IMR-90 (cell line): ENCODE results near the gene TAGLN3. TPM values are rescaled to one million over a fixed set of nuclear protein-coding genes. Genes with fewer than 3 reads are reported as not detected.

Source experiments
- ATAC-seq: fragments of 200-7000 bp; cut with Tn5 transposase; 2 replicates; pipeline ENCODE4 v1.9.1; 2020; ENCODE audit warnings: low read depth, mild to moderate bottlenecking, moderate library complexity
- BruUV-seq: library from RNA; stranded (reverse); fragments of 400-500 nt; replicated peaks from 2 replicates; lab custom pipeline; 2021; lab: Mats Ljungman, UMichigan
- CTCF ChIA-PET: fragments of 300-600 bp; formaldehyde crosslinking; extraction: SDS; loops from one replicate; lab custom pipeline; 2021; ENCODE audit warnings: antibody characterized with exemption; lab: Yijun Ruan, JAX
- POLR2A ChIA-PET: fragments of 300-600 bp; sonication (Branson Sonifier 250); formaldehyde crosslinking; loops from one replicate; lab custom pipeline; 2022; ENCODE audit warnings: antibody characterized with exemption; ENCODE audit not compliant: unreplicated experiment; lab: Charles Lee
- DNase-seq: peaks from one replicate; pipeline ENCODE4 v3.0.0; 2013
- H2AFZ ChIP-seq: replicated peaks from 2 replicates; pipeline ENCODE3; 2013; ENCODE audit warnings: low read length, mild to moderate bottlenecking; ENCODE audit not compliant: poor library complexity
- H2AK5ac ChIP-seq: 2 replicates; pipeline ENCODE4 v1.6.1; 2013; ENCODE audit warnings: low read depth, low read length, inconsistent platforms
- H2AK9ac ChIP-seq: replicated peaks from 2 replicates; pipeline ENCODE3; 2013; ENCODE audit warnings: mild to moderate bottlenecking, low read depth, low read length, moderate library complexity; ENCODE audit not compliant: poor library complexity
- H2BK120ac ChIP-seq: 2 replicates; pipeline ENCODE4 v1.6.1; 2013; ENCODE audit warnings: low read depth, low read length, inconsistent platforms
- H2BK15ac ChIP-seq: 3 replicates; pipeline ENCODE4 v1.6.1; 2013; ENCODE audit warnings: low read depth, low read length, inconsistent platforms
- H2BK20ac ChIP-seq: 2 replicates; pipeline ENCODE4 v1.6.1; 2013; ENCODE audit warnings: low read depth, mild to moderate bottlenecking, inconsistent platforms, low read length, moderate library complexity
- H2BK5ac ChIP-seq: 2 replicates; pipeline ENCODE4 v1.6.1; 2013; ENCODE audit warnings: mild to moderate bottlenecking, low read depth, low read length, inconsistent platforms; ENCODE audit not compliant: poor library complexity, severe bottlenecking
- H3K14ac ChIP-seq: replicated peaks from 2 replicates; pipeline ENCODE4 v1.6.1; 2013; ENCODE audit warnings: low read depth, low read length, inconsistent platforms
- H3K18ac ChIP-seq: 2 replicates; pipeline ENCODE4 v1.6.1; 2013; ENCODE audit warnings: low read depth, low read length, control low read depth
- H3K23ac ChIP-seq: 2 replicates; pipeline ENCODE4 v1.6.1; 2013; ENCODE audit warnings: low read depth, low read length, inconsistent platforms
- H3K27ac ChIP-seq: 2 replicates; pipeline ENCODE4 v1.5.1; 2013; ENCODE audit warnings: mild to moderate bottlenecking, control low read depth, low read length; ENCODE audit not compliant: insufficient read depth
- H3K27me3 ChIP-seq: 2 replicates; pipeline ENCODE4 v1.6.1; 2013; ENCODE audit warnings: low read length; ENCODE audit not compliant: control insufficient read depth, insufficient read depth
- H3K36me3 ChIP-seq: 2 replicates; pipeline ENCODE4 v1.6.1; 2013; ENCODE audit warnings: low read length, mixed read lengths; ENCODE audit not compliant: control insufficient read depth, insufficient read depth
- H3K4ac ChIP-seq: 2 replicates; pipeline ENCODE4 v1.6.1; 2013; ENCODE audit warnings: low read depth, low read length, inconsistent platforms
- H3K4me1 ChIP-seq: 2 replicates; pipeline ENCODE4 v1.6.1; 2013; ENCODE audit warnings: low read length, mixed read lengths; ENCODE audit not compliant: control insufficient read depth, insufficient read depth
- H3K4me2 ChIP-seq: 2 replicates; pipeline ENCODE4 v1.6.1; 2013; ENCODE audit warnings: low read depth, mild to moderate bottlenecking, control low read depth, low read length, moderate library complexity
- H3K4me3 ChIP-seq: 2 replicates; pipeline ENCODE4 v1.5.1; 2013; ENCODE audit warnings: low read depth, mild to moderate bottlenecking, control low read depth, low read length, moderate library complexity; ENCODE audit not compliant: insufficient read depth
- H3K56ac ChIP-seq: 2 replicates; pipeline ENCODE4 v1.6.1; 2013; ENCODE audit warnings: low read length, inconsistent platforms; ENCODE audit not compliant: insufficient read depth; ENCODE audit errors: extremely low read depth
- H3K79me1 ChIP-seq, 2 experiments: 2 replicates each; pipeline ENCODE4 v1.6.1; 2013; ENCODE audit warnings: low read length in 2 of 2, inconsistent platforms in 1 of 2, low read depth in 1 of 2
- H3K9ac ChIP-seq: 2 replicates; pipeline ENCODE4 v1.6.1; 2013; ENCODE audit warnings: low read depth, low read length, control low read depth
- H3K9me1 ChIP-seq: 2 replicates; pipeline ENCODE4 v1.6.1; 2013; ENCODE audit warnings: low read length, inconsistent platforms; ENCODE audit not compliant: insufficient read depth
- H3K9me3 ChIP-seq: 2 replicates; pipeline ENCODE4 v1.6.1; 2013; ENCODE audit warnings: low read length; ENCODE audit not compliant: control insufficient read depth, insufficient read depth
- H4K20me1 ChIP-seq: 2 replicates; pipeline ENCODE4 v1.6.1; 2013; ENCODE audit warnings: low read length, inconsistent platforms; ENCODE audit not compliant: insufficient read depth
- H4K5ac ChIP-seq: 2 replicates; pipeline ENCODE4 v1.6.1; 2013; ENCODE audit warnings: mild to moderate bottlenecking, low read depth, low read length, control low read depth
- H4K8ac ChIP-seq, 2 experiments: 2 replicates each; pipeline ENCODE4 v1.6.1; 2013; ENCODE audit warnings: low read depth in 2 of 2, low read length in 2 of 2, control low read depth in 1 of 2, inconsistent platforms in 1 of 2
- H4K91ac ChIP-seq: 2 replicates; pipeline ENCODE4 v1.6.1; 2013; ENCODE audit warnings: low read depth, low read length, inconsistent platforms; ENCODE audit not compliant: insufficient read depth
- MAFK ChIP-seq: IDR thresholded peaks from 2 replicates; pipeline ENCODE4 v1.6.1; 2012; ENCODE audit warnings: low read depth, low read length, improper control_type of control experiment
- WGBS, 2 experiments: methylation state at CpG; one replicate each; pipeline versions ENCODE4 v1.1.5 to v1.1.7; 2013; ENCODE audit warnings: missing lambda C conversion rate in 2 of 2; ENCODE audit not compliant: insufficient read length in 1 of 2; ENCODE audit errors: extremely low coverage in 2 of 2; 5-methylcytosine and 5-hydroxymethylcytosine counted together
- dilution Hi-C: fragments of 300-500 bp; cut with HindIII; formaldehyde crosslinking; loops from one replicate; pipeline ENCODE4 v1.14.3; 2018; ENCODE audit warnings: low sequenced_read_pairs; ENCODE audit not compliant: unreplicated experiment
- in situ Hi-C: fragments of 300-500 bp; cut with MboI; formaldehyde crosslinking; loops from 3 replicates; pipeline ENCODE4 v1.14.3; 2019; ENCODE audit warnings: low sequenced_read_pairs, inconsistent platforms, mixed read lengths
- intact Hi-C: fragments of 100-400 bp; cut with micrococcal nuclease; formaldehyde crosslinking; loops from 2 replicates; pipeline ENCODE4 v1.10.0; 2022
- polyA plus RNA-seq, 3 experiments: library from polyadenylated mRNA; depleted of rRNA; stranded (reverse); fragments of >200 nt; gene quantifications; 2 replicates each; pipeline ENCODE4 v1.2.3, GENCODE V29; 2012; ENCODE audit warnings: low replicate concordance in 1 of 3
- total RNA-seq: library from RNA; depleted of rRNA; stranded (reverse); fragments of >200 nt; gene quantifications from 2 replicates; pipeline ENCODE4 v1.2.3, GENCODE V29; 2012
- TF ChIP-seq, protein P1 (sequence below): fragments of 150-350 bp; IDR thresholded peaks from 2 replicates; pipeline ENCODE4 v1.6.1; 2017; ENCODE audit warnings: mild to moderate bottlenecking, antibody characterized with exemption, low read length, low read depth

The TAGLN3 gene
- total and polyA plus RNA-seq, 2 of the 4 experiments (the other 2 are of a cell fraction) = 3.2 to 7.7 TPM

DNA sequence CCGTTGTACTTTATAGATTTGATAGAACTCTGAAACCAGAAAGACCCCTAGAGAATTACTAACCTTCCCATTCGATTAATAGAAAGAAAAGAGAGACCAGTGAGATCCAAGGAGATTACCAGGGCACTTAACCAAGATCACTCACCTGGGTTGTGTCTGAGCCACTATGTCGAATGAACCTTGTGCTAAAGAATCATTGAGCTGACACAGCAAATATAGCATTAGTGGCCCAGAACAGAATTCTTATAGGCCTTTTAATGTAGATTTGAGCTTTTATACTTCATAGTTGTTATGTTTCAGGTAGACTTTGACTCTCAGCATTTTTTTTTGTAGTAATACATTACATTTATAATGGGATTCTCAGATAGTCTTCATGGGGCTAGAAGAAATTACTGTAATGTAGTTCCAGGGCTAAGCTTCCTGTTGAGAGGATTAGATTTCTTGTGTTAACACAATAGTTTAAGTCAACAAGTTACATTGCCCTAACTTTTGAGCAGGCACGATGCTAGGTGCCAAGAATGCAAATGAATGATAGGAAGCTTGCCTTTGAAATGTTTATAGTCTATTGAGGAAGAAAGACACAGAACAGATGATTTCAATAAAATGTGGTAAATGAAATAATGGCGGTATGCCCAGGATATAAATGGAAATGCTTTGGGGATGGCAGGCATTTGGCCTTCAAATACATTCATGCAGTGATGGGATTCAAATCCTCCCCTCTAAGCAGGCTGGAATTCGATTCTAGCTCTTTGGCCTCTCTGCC is 44.3 kb upstream of the TAGLN3 start:
- CTCF ChIA-PET = interaction anchor here (0.9 to 1.7 kb wide), 2 partner anchors 11 to 37 kb away, joined by 3 to 4 read pairs; no protein-coding TSS in a partner anchor
- no peak; the same call in 1 of the 2 replicates for ATAC-seq

More for the DNA sequence above, 44.3 kb upstream of the TAGLN3 start:
- DNase-seq = peak; percentile 11
- Histone ChIP-seq H3K36me3 (peaks cover 12% of the 10 kb centered on the region), H3K4me1 (no peaks in the 10 kb centered on the region), H3K9me1 (peaks cover 5% of the 10 kb centered on the region; the same call in 1 of the 2 replicates), H4K8ac (no peak overlapping the region), H2BK15ac (no peak overlapping the region), H3K79me1 (no peaks in the 10 kb centered on the region), H3K4me3 (no peak overlapping the region), H3K27ac (no peak overlapping the region), H3K9me3 (no peaks in the 10 kb centered on the region), H3K14ac (no peak overlapping the region), H2BK5ac (no peak overlapping the region), H3K56ac (no peak overlapping the region), H4K20me1 (no peaks in the 10 kb centered on the region), H3K4me2 (no peak overlapping the region), H3K18ac (peak overlapping the region; percentile 58; the same call in 1 of the 2 replicates), H2AK9ac (no peak overlapping the region), H3K23ac (no peak overlapping the region), H2AK5ac (no peak overlapping the region), H4K91ac (no peak overlapping the region), H3K27me3 (no peaks in the 10 kb centered on the region), H3K4ac (no peak overlapping the region), H4K5ac (no peak overlapping the region; the same call in 1 of the 2 replicates), H2BK120ac (no peak overlapping the region), H2BK20ac (no peak overlapping the region), H2AFZ (no peak overlapping the region), H3K9ac (no peak overlapping the region)
- POLR2A ChIA-PET = no interaction called here
- in situ Hi-C loops (loop anchor here (25.0 kb wide), 1 partner anchor 367 kb away; the partner anchor contains the start of gene ZBED2), dilution Hi-C loops (loop anchor here (25.0 kb wide), 1 partner anchor 242 kb away; no protein-coding TSS in a partner anchor), intact Hi-C loops (no loop called here)
- no TSS peak for BruUV-seq
- TF ChIP-seq, protein P1, sequence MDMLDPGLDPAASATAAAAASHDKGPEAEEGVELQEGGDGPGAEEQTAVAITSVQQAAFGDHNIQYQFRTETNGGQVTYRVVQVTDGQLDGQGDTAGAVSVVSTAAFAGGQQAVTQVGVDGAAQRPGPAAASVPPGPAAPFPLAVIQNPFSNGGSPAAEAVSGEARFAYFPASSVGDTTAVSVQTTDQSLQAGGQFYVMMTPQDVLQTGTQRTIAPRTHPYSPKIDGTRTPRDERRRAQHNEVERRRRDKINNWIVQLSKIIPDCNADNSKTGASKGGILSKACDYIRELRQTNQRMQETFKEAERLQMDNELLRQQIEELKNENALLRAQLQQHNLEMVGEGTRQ = no peak
- peak; percentile 87 for TF ChIP-seq MAFK
- WGBS, 2 experiments = no CpG with 5 or more reads among the region's 6 CpGs
